ENCODE results near the gene GABRB1.

GABRB1 gene

GRCh38 chr4:47104986-47105385 lies 73.6 kb downstream of the GABRB1 start:
- ChIA-PET POLR2A (no interaction called here), CTCF (no interaction called here)
- no peaks in the 10 kb centered on the region for H3K4me1 ChIP-seq (ENCODE audit: control insufficient read depth, insufficient read depth, low read length)
- TF ChIP-seq REPIN1 (tag by site-specific recombination; IDR thresholded peaks at IDR 0.05; ENCODE audit: low read depth) = no peak
- TF ChIP-seq ZNF548 (tag by site-specific recombination; IDR thresholded peaks at IDR 0.05) = no peak
- H3K36me3 ChIP-seq (ENCODE audit: control insufficient read depth in 2 of 2, insufficient read depth in 1 of 2, low read length in 2 of 2) = no peaks in the 10 kb centered on the region
- no peaks in the 10 kb centered on the region for H3K9me3 ChIP-seq (ENCODE audit: control insufficient read depth, insufficient read depth, low read depth, low read length)
- no peak overlapping the region for H3K4me3 ChIP-seq (ENCODE audit: low read depth, low read length)
- no peak overlapping the region for H3K27ac ChIP-seq (ENCODE audit: extremely low read depth, low read depth, low read length)

- POLR2A ChIA-PET = no interaction called here
- TF ChIP-seq GLI4 (tag by site-specific recombination; IDR thresholded peaks at IDR 0.05) = no peak
- no peak for TF ChIP-seq GFI1B (tag by site-specific recombination; IDR thresholded peaks at IDR 0.05)
- no peak for TF ChIP-seq ZBTB7A (tag by site-specific recombination; IDR thresholded peaks at IDR 0.05; ENCODE audit: low read depth)
- TF ChIP-seq ZNF830 (tag by site-specific recombination; IDR thresholded peaks at IDR 0.05; ENCODE audit: low read depth) = no peak
- TF ChIP-seq RBAK (tag by site-specific recombination; IDR thresholded peaks at IDR 0.05) = no peak
- TF ChIP-seq ZNF785 (tag by site-specific recombination; IDR thresholded peaks at IDR 0.05) = no peak
- TF ChIP-seq ZNF184 (tag by site-specific recombination; IDR thresholded peaks at IDR 0.05) = no peak
- TF ChIP-seq ZNF239 (tag by site-specific recombination; IDR thresholded peaks at IDR 0.05) = no peak
- TF ChIP-seq ZNF174 (tag by site-specific recombination; IDR thresholded peaks at IDR 0.05) = no peak
- H3K4me3 ChIP-seq (ENCODE audit: low read depth, low read length) = no peak overlapping the region
- H3K4me1 ChIP-seq (ENCODE audit: control insufficient read depth, insufficient read depth, low read length) = no peaks in the 10 kb centered on the region
- CTCF ChIA-PET = interaction anchor here (0.6 kb wide), 1 partner anchor 111 kb away, joined by 4 read pairs; no protein-coding TSS in a partner anchor
- no peaks in the 10 kb centered on the region for H3K9me3 ChIP-seq (ENCODE audit: control insufficient read depth, insufficient read depth, low read depth, low read length)
- H3K27ac ChIP-seq (ENCODE audit: extremely low read depth, low read depth, low read length) = no peak overlapping the region
- H3K36me3 ChIP-seq (ENCODE audit: control insufficient read depth in 2 of 2, insufficient read depth in 1 of 2, low read length in 2 of 2) = no peaks in the 10 kb centered on the region
Measured at GRCh38 chr4:47106561-47106960, 75.2 kb downstream of the GABRB1 start.

GRCh38 chr4:47109379-47109778 lies 78.0 kb downstream of the GABRB1 start:
- no peak overlapping the region for H3K4me3 ChIP-seq (ENCODE audit: low read depth, low read length)
- no peaks in the 10 kb centered on the region for H3K4me1 ChIP-seq (ENCODE audit: control insufficient read depth, insufficient read depth, low read length)
- H3K9me3 ChIP-seq (ENCODE audit: control insufficient read depth, insufficient read depth, low read depth, low read length) = no peaks in the 10 kb centered on the region
- no peak overlapping the region for H3K27ac ChIP-seq (ENCODE audit: extremely low read depth, low read depth, low read length)
- ChIA-PET POLR2A (no interaction called here), CTCF (no interaction called here)
- H3K36me3 ChIP-seq (ENCODE audit: control insufficient read depth in 2 of 2, insufficient read depth in 1 of 2, low read length in 2 of 2) = no peaks in the 10 kb centered on the region
- no peak for TF ChIP-seq KLF8 (tag by site-specific recombination; IDR thresholded peaks at IDR 0.05)
- no peak for TF ChIP-seq ZNF624 (tag by site-specific recombination; IDR thresholded peaks at IDR 0.05)
- TF ChIP-seq ZNF571 (tag by site-specific recombination; IDR thresholded peaks at IDR 0.05) = no peak
- TF ChIP-seq ZNF146 (tag by site-specific recombination; IDR thresholded peaks at IDR 0.05) = no peak
- TF ChIP-seq ZNF214 (tag by site-specific recombination; IDR thresholded peaks at IDR 0.05; ENCODE audit: borderline replicate concordance) = no peak
- TF ChIP-seq ZNF521 (tag by site-specific recombination; IDR thresholded peaks at IDR 0.05) = no peak
- TF ChIP-seq, protein P1, sequence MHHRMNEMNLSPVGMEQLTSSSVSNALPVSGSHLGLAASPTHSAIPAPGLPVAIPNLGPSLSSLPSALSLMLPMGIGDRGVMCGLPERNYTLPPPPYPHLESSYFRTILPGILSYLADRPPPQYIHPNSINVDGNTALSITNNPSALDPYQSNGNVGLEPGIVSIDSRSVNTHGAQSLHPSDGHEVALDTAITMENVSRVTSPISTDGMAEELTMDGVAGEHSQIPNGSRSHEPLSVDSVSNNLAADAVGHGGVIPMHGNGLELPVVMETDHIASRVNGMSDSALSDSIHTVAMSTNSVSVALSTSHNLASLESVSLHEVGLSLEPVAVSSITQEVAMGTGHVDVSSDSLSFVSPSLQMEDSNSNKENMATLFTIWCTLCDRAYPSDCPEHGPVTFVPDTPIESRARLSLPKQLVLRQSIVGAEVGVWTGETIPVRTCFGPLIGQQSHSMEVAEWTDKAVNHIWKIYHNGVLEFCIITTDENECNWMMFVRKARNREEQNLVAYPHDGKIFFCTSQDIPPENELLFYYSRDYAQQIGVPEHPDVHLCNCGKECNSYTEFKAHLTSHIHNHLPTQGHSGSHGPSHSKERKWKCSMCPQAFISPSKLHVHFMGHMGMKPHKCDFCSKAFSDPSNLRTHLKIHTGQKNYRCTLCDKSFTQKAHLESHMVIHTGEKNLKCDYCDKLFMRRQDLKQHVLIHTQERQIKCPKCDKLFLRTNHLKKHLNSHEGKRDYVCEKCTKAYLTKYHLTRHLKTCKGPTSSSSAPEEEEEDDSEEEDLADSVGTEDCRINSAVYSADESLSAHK (tag by site-specific recombination; IDR thresholded peaks at IDR 0.05) = no peak
- no peak for TF ChIP-seq ZNF645 (tag by site-specific recombination; IDR thresholded peaks at IDR 0.05)
- TF ChIP-seq KLF16 (tag by site-specific recombination; IDR thresholded peaks at IDR 0.05) = no peak
- no peak for TF ChIP-seq ZNF626 (tag by site-specific recombination; IDR thresholded peaks at IDR 0.05)
- TF ChIP-seq SCRT1 (tag by site-specific recombination; IDR thresholded peaks at IDR 0.05; ENCODE audit: borderline replicate concordance) = no peak
- TF ChIP-seq ZNF37A (tag by site-specific recombination; IDR thresholded peaks at IDR 0.05) = no peak
- TF ChIP-seq PRDM2 (tag by site-specific recombination; IDR thresholded peaks at IDR 0.05; ENCODE audit: borderline replicate concordance) = no peak
- no peak for TF ChIP-seq ZNF585B (tag by site-specific recombination; IDR thresholded peaks at IDR 0.05)
- TF ChIP-seq ZNF184 (tag by site-specific recombination; IDR thresholded peaks at IDR 0.05) = no peak
